GM21447 (cell line): ENCODE measurements around the gene POU2F3.

Source experiments
- ATAC-seq: cut with Tn5 transposase; IDR thresholded peaks from one replicate; pipeline ENCODE4 v1.9.1; 2021; ENCODE audit not compliant: unreplicated experiment

Gene POU2F3

DNA sequence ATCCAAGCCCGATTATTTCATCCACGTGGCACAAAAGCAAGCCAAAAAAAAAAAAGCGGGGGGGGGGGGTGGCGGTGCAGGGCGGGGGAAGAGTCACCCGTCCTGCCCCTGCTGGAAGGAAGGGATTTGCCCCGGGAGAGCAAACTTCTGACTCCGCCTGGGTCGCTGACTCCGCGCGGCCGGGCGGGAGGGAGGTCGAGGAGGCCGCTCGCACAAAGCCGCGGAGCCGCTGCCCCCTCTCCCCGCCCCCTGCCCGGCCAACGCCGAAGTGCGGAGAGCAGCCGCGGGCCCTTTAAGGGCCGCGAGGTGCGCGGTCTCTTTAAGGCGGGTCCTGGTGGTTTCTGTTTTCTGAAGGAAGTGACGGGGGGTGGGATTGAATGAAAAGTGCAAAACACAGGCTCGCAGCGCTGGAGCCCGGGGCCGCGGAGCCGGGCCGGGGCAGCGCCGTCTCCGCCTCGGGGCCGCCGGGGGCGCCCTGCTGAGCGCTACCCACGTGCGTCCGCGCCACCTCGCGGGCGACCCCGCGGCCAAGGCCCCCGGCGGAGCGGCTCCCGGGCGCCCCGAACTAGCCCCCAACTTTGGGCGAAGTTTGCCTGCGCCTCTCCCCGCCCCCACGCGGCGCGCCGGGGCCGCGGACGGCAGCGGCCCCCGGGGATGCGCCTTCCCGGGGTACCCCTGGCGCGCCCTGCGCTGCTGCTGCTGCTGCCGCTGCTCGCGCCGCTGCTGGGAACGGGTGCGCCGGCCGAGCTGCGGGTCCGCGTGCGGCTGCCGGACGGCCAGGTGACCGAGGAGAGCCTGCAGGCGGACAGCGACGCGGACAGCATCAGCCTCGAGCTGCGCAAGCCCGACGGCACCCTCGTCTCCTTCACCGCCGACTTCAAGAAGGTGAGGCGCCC lies 29.1 kb upstream of the POU2F3 start, which contains the start of gene OAF:
Gene OAF, plus strand, starts transcription at position 407 of the 896 bp plus-strand sequence. Its CDS starts 248 bp downstream, at position 655.
- ATAC-seq, result peak; percentile 76

- ATAC-seq, result no peak
Measured at GRCh38 chr11:120211522-120212258, 28.2 kb upstream of the POU2F3 start.

DNA sequence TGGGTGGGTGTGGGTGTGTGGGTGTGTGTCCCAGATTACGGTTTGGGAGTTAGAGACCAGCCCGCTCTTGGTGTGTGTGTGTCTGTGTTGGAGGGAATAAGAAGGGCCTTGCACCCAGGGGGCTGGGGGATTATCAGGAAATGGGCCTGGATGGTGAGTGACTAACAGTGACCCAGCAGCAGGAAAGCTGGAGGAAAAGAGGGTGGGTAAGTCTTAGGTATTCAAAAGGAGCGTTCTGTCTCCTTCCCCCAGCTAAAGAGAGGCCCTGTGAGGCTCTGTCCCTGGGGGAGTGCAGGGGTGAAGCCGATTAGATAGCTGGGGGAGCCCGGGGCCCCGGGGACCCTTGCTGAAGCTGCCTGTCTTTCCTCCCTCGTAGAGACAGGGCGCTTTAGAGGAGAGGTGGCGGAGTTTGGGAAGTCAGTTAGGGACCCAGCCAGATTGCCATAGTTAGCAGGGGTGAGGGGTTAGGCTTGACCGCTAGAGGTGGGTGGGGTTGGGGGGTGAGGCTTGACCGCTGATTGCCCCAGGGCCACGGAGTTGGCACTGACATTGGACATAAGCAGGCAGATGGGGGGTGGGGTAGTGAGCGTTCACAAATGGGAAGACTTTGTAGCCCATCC lies 27.6 kb upstream of the POU2F3 start:
- no peak for ATAC-seq

DNA sequence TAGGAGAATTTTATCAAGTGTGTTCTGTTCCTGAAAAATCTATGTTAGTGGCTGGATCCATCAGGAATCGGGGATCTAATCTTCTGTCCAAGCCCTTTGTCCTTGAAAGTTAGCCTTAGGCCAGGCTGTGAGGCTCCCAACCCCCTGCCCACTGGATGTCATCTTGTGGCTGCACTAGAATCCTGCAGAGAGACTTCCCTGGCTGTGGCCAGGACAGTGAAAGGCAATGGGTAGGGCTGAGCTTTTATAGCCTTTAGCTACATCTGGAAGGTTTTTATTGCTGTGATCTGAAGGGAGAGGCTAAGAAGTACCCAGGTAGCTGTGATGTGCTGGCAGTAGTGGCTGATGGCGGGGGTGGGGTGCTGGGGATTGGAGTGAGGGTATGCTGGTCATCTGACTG lies 27.0 kb upstream of the POU2F3 start:
- no peak for ATAC-seq

GRCh38 chr11:120214581-120214980 lies 25.4 kb upstream of the POU2F3 start:
- ATAC-seq, result no peak

- ATAC-seq, result no peak
Measured at GRCh38 chr11:120215634-120216033, 24.3 kb upstream of the POU2F3 start.

DNA sequence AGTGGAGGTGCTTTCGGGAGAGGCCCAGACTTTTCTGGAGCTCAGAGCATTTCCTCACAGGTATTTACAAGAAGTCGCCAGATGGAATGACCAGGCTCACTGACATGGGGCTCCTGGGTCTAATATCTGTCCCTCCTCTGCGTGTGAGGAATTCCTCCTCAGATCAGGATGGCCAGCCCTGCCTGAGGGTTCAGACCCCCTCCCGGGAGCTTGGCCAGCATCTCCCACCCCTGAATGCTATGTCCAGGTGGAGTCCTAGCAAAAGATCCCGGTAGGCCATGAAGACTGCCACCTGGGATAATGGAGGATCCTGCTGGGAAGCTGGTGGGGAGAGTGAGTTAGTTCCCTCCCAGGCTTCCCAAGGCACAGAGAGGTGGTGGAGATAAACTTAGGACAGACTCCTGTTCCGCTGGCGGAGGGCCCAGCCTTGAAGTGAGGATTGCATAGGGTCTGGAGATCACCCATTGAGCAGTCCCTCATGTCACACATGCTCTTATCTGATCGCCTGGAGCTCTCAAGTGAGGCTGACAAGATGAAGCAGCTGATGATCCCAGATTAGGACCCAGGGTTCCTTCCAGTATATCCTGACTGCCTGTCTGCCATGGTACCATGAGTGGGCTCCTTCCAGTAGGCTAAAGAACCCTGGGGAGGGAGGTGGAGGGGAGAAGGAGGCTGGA lies 23.4 kb upstream of the POU2F3 start:
- ATAC-seq, result no peak

GRCh38 chr11:120217526-120217925 lies 22.4 kb upstream of the POU2F3 start:
- no peak for ATAC-seq

DNA sequence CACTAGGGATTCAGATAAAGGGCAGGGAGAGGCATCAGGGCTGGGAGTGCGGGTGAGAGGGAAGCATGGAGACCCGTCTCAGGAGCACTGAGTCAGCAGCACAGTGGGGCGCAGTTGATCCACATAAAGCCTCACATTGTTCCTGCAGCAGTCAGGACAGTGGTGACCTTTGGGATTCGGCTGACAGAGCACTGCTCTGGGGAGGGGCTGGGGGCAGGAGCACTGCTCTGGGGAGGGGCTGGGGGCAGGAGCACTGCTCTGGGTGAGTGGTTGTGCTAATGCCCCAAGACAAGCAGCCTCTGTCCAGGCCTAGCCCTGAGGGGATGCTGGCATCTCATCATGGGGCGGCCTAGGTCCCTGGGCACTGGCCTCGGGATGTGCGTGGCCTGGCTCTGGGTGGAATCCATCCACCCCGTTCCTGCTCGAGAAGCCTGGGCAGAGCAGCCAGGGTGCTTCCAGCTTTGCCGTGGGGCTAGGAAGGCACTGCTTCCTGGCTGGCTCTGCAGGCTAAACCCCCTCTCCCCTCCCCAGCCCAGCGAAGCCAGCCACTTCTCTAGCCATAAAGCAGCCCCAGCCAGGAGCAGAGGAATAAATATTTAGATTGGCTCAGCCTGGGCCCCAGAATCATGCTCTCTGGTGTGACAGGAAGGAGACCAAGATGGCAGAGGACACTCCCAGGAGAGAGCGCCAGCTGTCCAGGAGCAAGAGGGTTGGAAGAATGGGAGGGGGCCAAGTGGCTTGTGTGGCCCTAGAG lies 21.8 kb upstream of the POU2F3 start:
- ATAC-seq, result no peak

DNA sequence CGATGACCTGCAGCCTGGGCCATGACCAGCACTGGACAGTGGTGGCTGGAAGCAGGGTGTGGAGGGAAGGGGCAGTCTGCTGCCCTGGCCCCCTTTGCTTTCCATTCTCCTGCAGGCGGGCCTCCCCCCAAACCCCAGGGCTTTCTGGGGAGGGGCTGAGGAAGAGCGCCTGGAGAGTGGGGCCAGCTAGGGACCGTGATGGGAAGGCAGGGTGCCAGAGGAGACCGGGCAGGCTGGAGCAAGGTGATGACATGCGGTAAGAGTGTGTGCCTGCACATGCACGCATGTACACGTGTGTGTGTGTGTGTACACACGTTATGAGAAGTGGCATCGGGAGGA lies 21.3 kb upstream of the POU2F3 start:
- ATAC-seq, result no peak

DNA sequence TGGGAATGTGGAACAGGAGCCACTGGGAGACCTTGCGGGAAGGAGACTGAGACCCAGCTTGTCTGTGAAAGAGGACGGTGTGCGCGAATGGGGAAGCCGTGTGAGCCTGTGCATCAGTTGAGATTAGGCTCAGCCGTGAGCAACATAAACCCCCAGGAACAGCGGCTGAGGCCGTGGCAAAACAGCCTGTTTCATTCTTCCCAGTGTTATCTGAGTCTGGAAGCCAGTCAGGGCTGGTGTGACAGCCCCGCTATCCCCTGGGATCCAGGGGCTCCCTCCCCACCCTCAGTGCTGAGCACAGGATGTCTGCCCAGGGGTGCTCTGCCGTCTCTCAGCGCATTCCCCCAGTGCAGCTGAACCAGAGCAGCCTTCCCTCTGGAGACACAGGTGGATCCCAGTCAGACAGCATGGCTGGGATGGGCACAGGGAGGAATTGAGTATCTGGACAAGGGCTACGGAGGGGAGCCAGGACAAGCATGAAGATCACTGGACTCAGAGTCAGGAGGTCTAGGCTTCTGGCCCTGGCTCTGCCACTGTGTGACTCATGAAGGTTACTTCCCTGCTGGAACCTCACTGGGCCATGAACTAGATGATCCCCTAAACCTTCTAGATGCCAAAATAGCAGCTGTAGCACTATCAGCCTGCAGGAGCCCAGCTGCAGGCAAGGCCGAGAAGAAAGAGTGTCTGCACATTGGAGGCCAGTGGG lies 20.6 kb upstream of the POU2F3 start:
- ATAC-seq, result no peak

DNA sequence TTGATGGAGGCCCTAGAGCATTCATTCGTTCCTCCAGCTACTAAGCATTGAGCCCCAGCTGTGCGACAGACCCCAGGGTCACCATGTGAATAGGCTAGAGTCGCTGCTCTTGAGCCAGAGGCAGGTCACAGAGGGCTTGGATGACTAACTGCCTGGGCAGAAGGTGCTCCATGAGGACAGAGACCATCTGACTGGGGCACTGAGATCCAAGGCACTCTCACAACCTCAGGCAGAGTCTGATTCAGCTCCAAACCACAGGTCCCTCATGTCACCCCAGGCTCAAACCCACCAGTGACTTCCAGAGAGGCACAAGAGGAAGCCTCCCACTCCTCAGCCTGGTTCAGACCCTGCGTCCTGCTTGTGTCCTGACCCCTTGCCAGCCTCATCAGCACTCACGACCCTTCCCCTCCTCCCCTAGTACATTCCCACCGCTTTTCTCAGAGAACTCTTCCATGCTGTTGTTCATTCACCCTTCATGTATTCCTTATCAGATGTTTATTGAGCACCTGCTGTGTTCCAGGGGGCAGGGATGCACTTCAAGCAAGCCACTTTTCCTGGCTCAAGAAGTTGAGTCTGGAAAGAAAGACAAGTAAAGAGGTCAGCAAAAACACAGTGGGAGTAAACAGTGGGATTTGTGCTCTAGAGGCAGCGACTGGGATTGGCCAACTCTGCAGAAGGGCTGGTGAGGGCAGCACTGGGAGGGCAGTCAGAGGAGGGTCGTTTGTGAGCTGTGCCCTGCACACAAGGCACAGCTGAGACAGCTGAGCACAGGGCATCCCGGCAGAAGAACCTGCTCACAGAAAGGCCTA lies 19.8 kb upstream of the POU2F3 start:
- ATAC-seq, result no peak

DNA sequence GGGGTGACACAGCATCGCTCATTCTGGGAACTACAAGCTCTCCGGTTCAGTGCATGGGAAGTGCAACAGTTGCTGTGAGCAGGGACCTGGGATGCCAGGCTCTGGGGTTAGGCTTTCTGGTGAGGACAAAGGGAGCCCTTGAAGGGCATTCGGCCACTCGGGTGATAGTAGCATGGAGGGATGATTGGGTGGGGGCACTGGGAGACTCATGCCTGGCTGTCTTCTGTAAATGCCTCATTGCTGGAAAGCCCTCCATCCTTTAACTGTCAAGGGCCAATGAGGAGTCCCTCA lies 19.2 kb upstream of the POU2F3 start:
- ATAC-seq, result no peak

DNA sequence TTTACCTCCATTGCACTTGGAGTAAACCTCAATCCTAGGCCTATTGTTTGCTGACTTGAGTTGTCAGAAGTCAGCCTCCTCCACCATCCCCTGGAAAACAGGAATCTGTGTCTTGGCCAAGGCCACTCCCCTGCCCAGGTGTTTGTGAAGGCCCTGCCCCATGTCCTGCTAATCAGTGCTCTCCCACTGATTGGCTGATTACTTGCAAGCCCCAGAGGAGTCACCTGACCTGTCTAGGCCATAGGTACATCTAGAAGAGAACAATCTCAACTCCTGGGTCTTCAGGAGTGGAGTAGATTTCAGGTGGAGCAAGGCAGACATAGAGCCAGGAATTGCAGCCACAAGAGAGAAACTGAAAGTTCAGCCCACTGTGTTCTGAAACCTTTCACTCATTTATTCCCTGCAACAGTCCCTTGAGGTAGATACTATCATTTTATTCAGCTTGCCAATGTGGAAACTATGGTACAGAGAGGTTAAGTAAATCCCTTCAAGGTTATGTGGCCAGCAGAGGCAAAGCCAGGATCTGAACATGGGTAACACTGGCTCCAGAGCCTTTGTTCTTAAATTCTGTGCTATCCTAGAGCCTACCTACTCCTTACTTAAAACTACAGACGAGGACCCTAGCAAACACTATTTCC lies 18.7 kb upstream of the POU2F3 start:
- no peak for ATAC-seq

DNA sequence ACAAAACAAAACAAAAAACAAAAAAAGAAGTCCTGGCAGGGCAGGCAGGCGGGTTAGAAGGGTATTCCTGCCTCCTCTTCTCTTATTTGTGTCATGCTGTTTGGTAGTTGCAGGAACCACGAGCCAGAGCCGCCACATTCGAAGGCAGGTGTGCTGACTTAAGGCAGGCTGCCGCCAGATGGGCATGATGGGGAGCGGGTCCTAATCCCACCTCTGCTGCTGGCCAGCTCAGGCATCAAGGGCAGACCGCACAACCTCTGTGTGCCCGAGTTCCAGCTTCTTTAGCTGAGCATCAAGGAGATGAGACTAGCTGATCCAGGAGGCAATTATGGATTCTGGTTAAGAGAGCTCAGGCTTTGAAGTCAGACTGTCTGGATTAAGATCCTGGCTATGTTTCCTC lies 17.0 kb upstream of the POU2F3 start:
- ATAC-seq, result no peak

DNA sequence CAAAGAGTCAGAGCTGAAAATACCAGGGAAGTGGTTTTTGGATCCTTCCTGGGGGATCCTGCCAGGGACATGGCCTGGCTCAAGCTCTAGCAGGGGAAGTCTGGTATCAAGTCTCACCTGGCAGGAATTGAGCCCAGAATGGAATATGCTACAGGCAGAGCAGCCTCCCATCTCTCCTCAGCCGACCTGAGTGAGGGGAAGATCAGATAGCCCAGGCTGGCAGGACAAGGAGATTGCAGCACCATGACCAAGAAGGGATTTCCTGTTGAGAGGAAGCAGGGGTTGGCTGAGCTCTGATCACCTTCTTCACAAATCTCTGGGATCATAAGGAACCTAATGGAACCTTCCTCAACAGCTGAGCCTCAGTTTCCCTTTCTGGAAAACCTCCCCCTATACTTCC lies 16.1 kb upstream of the POU2F3 start:
- no peak for ATAC-seq

DNA sequence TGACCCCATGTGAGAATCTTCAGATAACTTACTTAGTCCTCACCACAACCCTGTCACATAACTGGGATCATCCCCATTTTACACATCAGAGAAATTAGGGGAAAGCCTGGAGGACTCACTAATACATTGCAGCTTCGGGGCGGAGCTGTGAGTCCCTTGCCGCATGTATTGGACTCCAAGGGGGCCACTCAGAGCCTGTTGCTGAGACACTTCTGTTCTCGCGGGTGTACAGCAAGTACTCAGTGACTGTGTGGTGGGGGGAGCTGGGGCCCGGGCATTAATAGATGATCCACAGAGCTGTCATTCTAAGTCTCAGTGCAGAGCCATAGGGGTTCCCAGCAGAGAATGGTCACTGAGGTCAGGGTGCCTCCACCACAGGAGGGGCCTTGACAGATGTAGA lies 15.6 kb upstream of the POU2F3 start:
- ATAC-seq, result no peak

DNA sequence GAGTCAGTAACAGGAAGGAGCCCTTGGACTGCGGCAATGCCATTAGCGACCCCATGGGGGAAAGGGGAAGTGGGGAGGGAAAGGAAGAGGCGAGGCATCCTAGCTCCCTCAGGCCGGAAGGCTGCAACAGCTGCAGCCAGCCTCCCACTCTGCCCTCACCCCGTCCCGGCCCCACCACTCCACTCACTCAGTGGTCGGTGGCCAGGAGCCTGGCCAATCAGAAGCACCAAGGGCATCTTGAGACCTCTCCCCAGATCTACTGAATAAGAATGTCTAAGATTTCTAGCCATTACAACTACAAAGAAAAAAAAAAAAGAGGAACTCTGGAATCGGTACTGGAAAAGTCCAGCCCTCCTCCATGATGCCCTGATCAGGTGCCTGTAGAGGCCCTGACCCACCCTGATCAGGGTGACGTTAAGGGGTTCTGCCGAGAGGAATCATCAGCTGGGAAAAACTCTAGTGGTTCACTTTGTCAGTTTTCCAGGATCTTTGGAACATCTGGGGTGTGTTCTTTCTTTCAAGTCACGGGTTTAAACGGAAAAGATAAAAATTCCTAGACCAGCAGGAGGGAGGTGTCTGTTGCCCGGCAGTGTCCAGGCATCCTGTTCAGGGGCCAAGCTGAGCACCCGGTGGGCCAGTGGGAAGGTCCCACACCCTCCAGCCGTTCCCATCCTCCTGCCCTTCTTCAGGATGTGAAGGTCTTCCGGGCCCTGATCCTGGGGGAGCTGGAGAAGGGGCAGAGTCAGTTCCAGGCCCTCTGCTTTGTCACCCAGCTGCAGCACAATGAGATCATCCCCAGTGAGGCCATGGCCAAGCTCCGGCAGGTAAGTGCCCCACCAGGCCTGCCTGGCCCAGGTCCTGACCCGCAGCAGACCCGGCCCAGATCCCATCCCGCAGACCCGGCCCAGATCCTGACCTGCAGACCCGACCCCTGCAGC lies 14.7 kb upstream of the POU2F3 start:
- ATAC-seq, result no peak
